Head of caudate nucleus (tissue), 42 donors: ENCODE measurements around the gene WDR82.
A peak's percentile ranks its signal among the peaks of the same experiment; 100 is the strongest.
"Not testable (repeated sequence)": the region's sequence is repeated elsewhere in the genome, so short reads cannot be mapped to it uniquely, and the experiment has no call there.

ENCODE experiments used
- DNase-seq, 42 donors: peaks; one replicate each; pipeline versions ENCODE4 v3.0.0 to v3.0.0-alpha.2; 2020 to 2021; ENCODE audit warnings: mixed read lengths in 7 of 42
- intact Hi-C: fragments of 100-400 bp; cut with DNase I; formaldehyde crosslinking; loops from one replicate; pipeline ENCODE4 v1.15.0; 2022

Gene WDR82

GRCh38 chr3:52291508-52292181, 13.2 kb upstream of the WDR82 start:
- DNase-seq = peak in 22 of 42 donors; percentile 22 to 59 (median 35)
- intact Hi-C loops = loop anchor here (10.0 kb wide), 1 partner anchor 113 kb away; no protein-coding TSS in a partner anchor

- intact Hi-C loops = loop anchor here (10.0 kb wide), 1 partner anchor 114 kb away; no protein-coding TSS in a partner anchor
- DNase-seq = peak in 1 of 42 donors; percentile 6
Measured at GRCh38 chr3:52290596-52291507, 12.4 kb upstream of the WDR82 start.

- peak in 1 of 42 donors; percentile 28 for DNase-seq
- intact Hi-C loops = loop anchor here (10.0 kb wide), 1 partner anchor 115 kb away; no protein-coding TSS in a partner anchor
Measured at GRCh38 chr3:52289747-52290595, 11.5 kb upstream of the WDR82 start.

- intact Hi-C loops = no loop called here
- peak in 1 of 42 donors; percentile 17 for DNase-seq
Measured at GRCh38 chr3:52289338-52289746, 10.9 kb upstream of the WDR82 start.

- DNase-seq = peak in 1 of 42 donors; percentile 24
- intact Hi-C loops = no loop called here
Measured at GRCh38 chr3:52288674-52289073, 10.2 kb upstream of the WDR82 start.

DNA sequence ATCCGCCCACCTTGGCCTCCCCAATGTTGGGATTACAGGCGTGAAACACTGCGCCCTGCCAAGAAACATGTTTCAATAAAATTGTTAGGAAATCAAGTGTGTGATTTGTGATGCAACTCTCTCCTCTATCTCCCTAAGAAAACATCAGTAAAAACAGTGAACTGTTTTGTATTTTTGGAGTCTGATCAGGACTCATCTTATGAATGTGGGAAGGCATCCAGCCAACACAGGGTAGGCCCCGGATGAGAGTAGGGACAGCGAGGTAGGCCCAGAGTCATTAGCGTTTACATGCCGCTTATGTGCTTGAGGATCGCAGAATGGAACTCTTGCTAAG, 8.3 kb upstream of the WDR82 start:
- intact Hi-C loops = no loop called here

DNA sequence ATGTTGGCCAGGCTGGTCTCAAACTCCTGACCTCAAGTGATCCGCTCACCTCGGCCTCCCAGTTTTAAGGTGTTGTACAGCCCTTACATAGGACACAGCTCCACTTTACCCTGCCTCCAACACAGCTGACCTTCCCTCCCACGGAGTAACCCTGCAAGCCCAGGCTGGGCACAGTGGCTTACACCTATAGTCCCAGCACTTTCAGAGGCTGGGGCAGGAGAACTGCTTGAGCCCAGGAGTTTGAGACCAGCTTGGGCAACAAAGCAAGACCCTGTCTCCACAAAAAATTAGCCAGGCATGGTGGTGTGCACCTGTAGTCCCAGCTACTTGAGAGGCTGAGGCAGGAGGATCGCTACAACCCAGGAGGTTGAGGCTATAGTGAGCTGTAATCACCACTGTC, 5.6 kb upstream of the WDR82 start:
- peak in 3 of 42 donors; percentile 2 to 12 (median 7) for DNase-seq
- intact Hi-C loops = not testable (repeated sequence)

More for the DNA sequence above, 8.3 kb upstream of the WDR82 start:
- peak in 4 of 42 donors; percentile 4 to 24 (median 12) for DNase-seq

GRCh38 chr3:52283306-52283705, 4.9 kb upstream of the WDR82 start:
- intact Hi-C loops = no loop called here
- DNase-seq = peak in 1 of 42 donors; percentile 10

GRCh38 chr3:52281981-52282801, 3.7 kb upstream of the WDR82 start:
- peak in 4 of 42 donors; percentile 2 to 27 (median 20) for DNase-seq
- intact Hi-C loops = no loop called here

DNA sequence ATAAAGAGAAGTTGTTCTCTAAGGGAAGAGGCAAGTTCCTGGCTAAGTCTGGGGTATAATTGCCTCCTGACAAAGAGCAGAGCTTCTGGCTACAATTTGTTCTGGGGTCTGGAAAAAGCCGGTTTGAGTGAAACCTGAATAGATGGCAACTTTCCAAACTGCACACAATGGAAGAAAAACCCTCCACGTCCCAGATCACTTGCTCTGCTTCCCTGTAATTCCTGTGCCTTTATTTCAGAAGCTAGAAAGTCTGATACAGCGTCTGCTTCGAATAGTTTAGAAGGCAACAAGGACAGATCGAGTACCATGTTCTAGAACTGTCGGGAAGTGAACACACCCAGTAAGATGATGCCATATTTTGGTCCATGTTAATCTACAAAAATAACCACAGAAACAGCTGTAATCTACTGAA, 1.6 kb upstream of the WDR82 start:
- DNase-seq = peak in 3 of 42 donors; percentile 9 to 29 (median 16)
- intact Hi-C loops = no loop called here

DNA sequence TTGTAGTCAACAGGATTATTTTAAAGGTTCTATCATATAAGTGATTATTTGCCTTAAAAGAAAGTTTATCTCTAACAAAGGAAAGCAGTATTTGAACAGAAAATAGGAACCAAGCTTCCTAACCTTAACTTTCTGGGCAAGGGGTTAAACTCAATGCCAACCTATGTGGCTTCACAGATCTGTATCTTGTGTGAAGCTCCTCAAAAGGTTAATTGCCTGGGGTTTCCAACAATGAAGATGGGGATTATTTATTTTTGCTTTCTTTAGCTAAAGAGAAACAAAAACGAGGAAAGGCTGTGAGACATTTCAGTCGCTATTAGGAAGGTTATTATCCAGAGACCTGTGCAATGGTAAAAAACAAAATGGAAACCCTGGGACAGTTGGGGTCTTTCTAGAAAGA, 1.1 kb upstream of the WDR82 start:
- intact Hi-C loops = loop anchor here (5.0 kb wide), 1 partner anchor 42 kb away; the partner anchor contains the start of gene TWF2
- DNase-seq = no peak

DNA sequence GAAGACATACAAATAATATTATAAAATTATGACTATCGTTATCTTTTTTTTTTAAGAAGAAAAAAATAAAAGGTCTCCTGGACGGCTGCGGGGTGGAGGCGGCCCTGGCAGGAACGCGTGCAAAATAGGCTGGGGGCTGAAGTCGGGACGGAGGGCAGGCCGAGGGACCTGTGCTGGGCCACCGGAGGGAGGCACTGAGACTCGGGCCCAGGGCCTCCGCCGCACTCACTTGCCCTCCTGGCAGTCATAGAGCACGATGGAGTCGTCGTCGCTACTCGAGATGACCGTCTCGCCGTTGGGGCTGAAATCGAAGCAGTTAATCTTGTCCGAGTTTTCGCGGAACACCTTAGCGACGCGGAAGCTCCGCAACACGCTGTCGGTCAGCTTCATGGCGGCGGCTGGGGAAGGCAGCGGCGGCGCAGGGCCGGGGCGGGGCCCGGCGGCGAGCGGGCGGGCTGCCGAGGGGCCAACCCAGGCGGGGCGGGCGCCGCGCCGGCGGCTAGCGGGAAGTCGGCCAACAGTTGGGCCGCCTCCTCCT, 408 bp downstream of the WDR82 start:
- peak in 29 of 42 donors; percentile 18 to 85 (median 70) for DNase-seq
- intact Hi-C loops = loop anchor here (5.0 kb wide), 1 partner anchor 41 kb away; the partner anchor contains the start of gene TWF2

GRCh38 chr3:52277071-52277964, 1.1 kb downstream of the WDR82 start:
- intact Hi-C loops = loop anchor here (5.0 kb wide), 1 partner anchor 40 kb away; the partner anchor contains the start of gene TWF2

DNA sequence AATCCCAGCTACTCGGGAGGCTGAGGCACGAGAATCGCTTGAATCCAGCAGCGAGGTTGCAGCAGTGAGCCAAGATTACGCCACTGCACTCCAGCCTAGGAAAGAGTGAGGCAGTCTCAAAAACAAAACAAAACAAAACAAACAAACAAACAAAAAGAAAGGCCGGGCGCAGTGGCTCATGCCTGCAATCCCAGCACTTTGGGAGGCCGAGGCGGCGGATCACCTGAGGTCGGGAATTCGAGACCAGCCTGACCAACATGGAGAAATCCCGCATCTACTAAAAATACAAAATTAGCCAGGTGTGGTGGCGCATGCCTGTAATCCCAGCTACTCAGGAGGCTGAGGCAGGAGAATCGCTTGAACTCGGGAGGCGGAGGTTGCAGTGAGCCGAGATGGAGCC, 3.7 kb downstream of the WDR82 start:
- DNase-seq = peak in 3 of 42 donors; percentile 12 to 24 (median 18)
- intact Hi-C loops = loop anchor here (5.0 kb wide), 1 partner anchor 37 kb away; the partner anchor contains the start of gene TWF2

More at GRCh38 chr3:52277071-52277964, 1.1 kb downstream of the WDR82 start:
- DNase-seq = peak; percentile 36 to 86 (median 68)

GRCh38 chr3:52272831-52273230, 5.6 kb downstream of the WDR82 start:
- intact Hi-C loops = no loop called here
- DNase-seq = no peak

DNA sequence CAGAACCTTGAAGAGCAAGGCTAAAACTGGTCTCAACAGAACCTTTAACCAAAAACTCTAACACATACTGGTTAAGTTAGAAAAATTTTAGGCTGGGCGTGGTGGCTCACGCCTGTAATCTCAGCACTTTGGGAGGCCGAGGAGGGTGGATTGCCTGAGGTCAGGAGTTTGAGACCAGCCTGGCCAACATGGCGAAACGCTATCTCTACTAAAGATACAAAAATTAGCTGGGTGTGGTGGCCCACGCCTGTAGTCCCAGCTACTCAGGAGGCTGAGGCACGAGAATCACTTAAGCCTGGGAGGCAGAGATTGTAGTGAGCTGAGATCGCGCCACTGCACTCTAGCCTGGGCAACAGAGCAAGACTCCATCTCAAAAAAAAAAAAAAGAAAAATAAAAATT, 6.3 kb downstream of the WDR82 start:
- intact Hi-C loops, DNase-seq: not testable (repeated sequence)
